ENCODE measurements around the gene C5orf46. TPM values are rescaled to one million over a fixed set of nuclear protein-coding genes. Genes with fewer than 3 reads are reported as not detected.

The C5orf46 gene
- total and polyA plus RNA-seq, 2 of the 13 experiments (the other 11 are each of a cell fraction or from before 2014, with no cell fraction given) = not detected

DNA sequence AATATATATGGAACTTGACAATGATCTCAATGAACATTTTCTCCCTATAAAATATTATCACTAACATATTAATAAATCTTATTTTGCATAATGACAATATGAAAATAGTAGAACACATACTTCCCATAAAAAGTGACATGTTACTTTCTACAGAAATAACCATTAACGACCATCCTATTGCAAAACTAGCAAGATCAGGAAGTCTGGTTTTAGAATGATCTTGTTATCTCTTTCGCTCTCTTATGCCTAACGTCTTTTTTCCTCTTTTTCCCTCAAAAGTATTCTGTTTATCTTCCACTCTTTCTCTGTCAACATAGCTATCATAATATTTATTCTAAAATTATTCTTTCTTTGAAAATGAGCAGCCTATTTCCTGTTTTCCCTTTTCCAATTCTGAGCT lies 21.6 kb upstream of the C5orf46 start:
- no TSS peak for BruUV-seq (replicated peaks)
- no peak for FAIRE-seq
- CTCF ChIA-PET (ENCODE audit: low intra/inter-chr PET ratio, low total read pairs) = no interaction called here

More for the DNA sequence above, 21.6 kb upstream of the C5orf46 start:
- TF ChIP-seq AHR (CRISPR knock-in tag; IDR thresholded peaks at IDR 0.05) (no peak), HNRNPL (IDR thresholded peaks at IDR 0.05; ENCODE audit: low read depth, low read length) (no peak), ZSCAN21 (CRISPR knock-in tag; IDR thresholded peaks at IDR 0.05; ENCODE audit: borderline replicate concordance) (no peak), GPN1 (CRISPR knock-in tag; IDR thresholded peaks at IDR 0.05; ENCODE audit: borderline replicate concordance) (no peak), HMG20B (CRISPR knock-in tag; conservative IDR thresholded peaks at IDR 0.05) (no peak), ZSCAN20 (CRISPR knock-in tag; IDR thresholded peaks at IDR 0.05; ENCODE audit: borderline replicate concordance) (no peak), SIN3B (IDR thresholded peaks at IDR 0.05; ENCODE audit: low read length) (no peak), ZNF816 (CRISPR knock-in tag; IDR thresholded peaks at IDR 0.05; ENCODE audit: borderline replicate concordance) (no peak), HNF1B (CRISPR knock-in tag; IDR thresholded peaks at IDR 0.05) (no peak), ZBTB3 (CRISPR knock-in tag; IDR thresholded peaks at IDR 0.05; ENCODE audit: borderline replicate concordance, low read depth) (no peak), ZNF354B (CRISPR knock-in tag; IDR thresholded peaks at IDR 0.05) (no peak), ZNF251 (CRISPR knock-in tag; IDR thresholded peaks at IDR 0.05) (no peak), ZNF792 (CRISPR knock-in tag; IDR thresholded peaks at IDR 0.05) (no peak), NFIB (CRISPR knock-in tag; IDR thresholded peaks at IDR 0.05; ENCODE audit: borderline replicate concordance) (no peak), FOSL2 (CRISPR knock-in tag; IDR thresholded peaks at IDR 0.05) (no peak), ZNF274 (CRISPR knock-in tag; IDR thresholded peaks at IDR 0.05) (no peak), NFYC (CRISPR knock-in tag; IDR thresholded peaks at IDR 0.05) (no peak)
- TF ChIP-seq, protein P1, sequence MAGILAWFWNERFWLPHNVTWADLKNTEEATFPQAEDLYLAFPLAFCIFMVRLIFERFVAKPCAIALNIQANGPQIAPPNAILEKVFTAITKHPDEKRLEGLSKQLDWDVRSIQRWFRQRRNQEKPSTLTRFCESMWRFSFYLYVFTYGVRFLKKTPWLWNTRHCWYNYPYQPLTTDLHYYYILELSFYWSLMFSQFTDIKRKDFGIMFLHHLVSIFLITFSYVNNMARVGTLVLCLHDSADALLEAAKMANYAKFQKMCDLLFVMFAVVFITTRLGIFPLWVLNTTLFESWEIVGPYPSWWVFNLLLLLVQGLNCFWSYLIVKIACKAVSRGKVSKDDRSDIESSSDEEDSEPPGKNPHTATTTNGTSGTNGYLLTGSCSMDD (CRISPR knock-in tag; IDR thresholded peaks at IDR 0.05) = no peak
- TF ChIP-seq, protein P2, sequence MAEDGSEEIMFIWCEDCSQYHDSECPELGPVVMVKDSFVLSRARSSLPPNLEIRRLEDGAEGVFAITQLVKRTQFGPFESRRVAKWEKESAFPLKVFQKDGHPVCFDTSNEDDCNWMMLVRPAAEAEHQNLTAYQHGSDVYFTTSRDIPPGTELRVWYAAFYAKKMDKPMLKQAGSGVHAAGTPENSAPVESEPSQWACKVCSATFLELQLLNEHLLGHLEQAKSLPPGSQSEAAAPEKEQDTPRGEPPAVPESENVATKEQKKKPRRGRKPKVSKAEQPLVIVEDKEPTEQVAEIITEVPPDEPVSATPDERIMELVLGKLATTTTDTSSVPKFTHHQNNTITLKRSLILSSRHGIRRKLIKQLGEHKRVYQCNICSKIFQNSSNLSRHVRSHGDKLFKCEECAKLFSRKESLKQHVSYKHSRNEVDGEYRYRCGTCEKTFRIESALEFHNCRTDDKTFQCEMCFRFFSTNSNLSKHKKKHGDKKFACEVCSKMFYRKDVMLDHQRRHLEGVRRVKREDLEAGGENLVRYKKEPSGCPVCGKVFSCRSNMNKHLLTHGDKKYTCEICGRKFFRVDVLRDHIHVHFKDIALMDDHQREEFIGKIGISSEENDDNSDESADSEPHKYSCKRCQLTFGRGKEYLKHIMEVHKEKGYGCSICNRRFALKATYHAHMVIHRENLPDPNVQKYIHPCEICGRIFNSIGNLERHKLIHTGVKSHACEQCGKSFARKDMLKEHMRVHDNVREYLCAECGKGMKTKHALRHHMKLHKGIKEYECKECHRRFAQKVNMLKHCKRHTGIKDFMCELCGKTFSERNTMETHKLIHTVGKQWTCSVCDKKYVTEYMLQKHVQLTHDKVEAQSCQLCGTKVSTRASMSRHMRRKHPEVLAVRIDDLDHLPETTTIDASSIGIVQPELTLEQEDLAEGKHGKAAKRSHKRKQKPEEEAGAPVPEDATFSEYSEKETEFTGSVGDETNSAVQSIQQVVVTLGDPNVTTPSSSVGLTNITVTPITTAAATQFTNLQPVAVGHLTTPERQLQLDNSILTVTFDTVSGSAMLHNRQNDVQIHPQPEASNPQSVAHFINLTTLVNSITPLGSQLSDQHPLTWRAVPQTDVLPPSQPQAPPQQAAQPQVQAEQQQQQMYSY (CRISPR knock-in tag; IDR thresholded peaks at IDR 0.05) = no peak
- Histone ChIP-seq H3K9ac (ENCODE audit: insufficient read depth, low read depth, low read length) (no peak overlapping the region), H3K9me3 (ENCODE audit: low read length) (no peaks in the 10 kb centered on the region), H2AFZ (ENCODE audit: low read length) (no peak overlapping the region), H3K4me3 (replicated peaks in 1 of 3; ENCODE audit: insufficient read depth in 1 of 3, low read depth in 2 of 3, low read length in 3 of 3) (no peak overlapping the region), H3K27ac (ENCODE audit: extremely low read length, insufficient read depth, low read length) (no peak overlapping the region), H4K20me1 (ENCODE audit: insufficient read depth, low read length) (no peaks in the 10 kb centered on the region), H3K4me1 (ENCODE audit: insufficient read depth, low read length) (no peaks in the 10 kb centered on the region), H3K4me2 (ENCODE audit: low read depth, low read length) (no peak overlapping the region), H3K36me3 (replicated peaks in 1 of 2; ENCODE audit: control insufficient read depth in 1 of 2, insufficient read depth in 2 of 2, low read length in 2 of 2) (no peaks in the 10 kb centered on the region), H3K79me2 (ENCODE audit: insufficient read depth, low read length) (no peaks in the 10 kb centered on the region), H3K27me3 (ENCODE audit: control insufficient read depth in 1 of 2, insufficient read depth in 2 of 2, low read length in 2 of 2) (no peaks in the 10 kb centered on the region)
- intact Hi-C loops (cut with micrococcal nuclease; ENCODE audit: unreplicated experiment) = no loop called here
- POLR2A ChIA-PET = no interaction called here
- in situ Hi-C loops (cut with HindIII; ENCODE audit: extremely low pct_ligation_motif_present, low pct_unique_long_range_greater_than_20kb) = no loop called here
- no peak for DNase-seq (ENCODE audit: low spot score)
- WGBS (ENCODE audit: low lambda C conversion rate) = 23% methylated on average over 3 of the region's 3 CpGs
- no peak for ATAC-seq

Data from HepG2 (cell line).